Mesendoderm (in vitro differentiated cells): ENCODE measurements around the gene GABRG3.

Source experiments
- DNase-seq: peaks from one replicate; pipeline ENCODE4 v3.0.0; 2013
- H2AK5ac ChIP-seq: 2 replicates; pipeline ENCODE4 v1.6.1; 2013; ENCODE audit warnings: low read length, inconsistent platforms
- H2BK120ac ChIP-seq: 2 replicates; pipeline ENCODE4 v1.6.1; 2013; ENCODE audit warnings: low read depth, mild to moderate bottlenecking, low read length, moderate library complexity, mixed read lengths
- H2BK15ac ChIP-seq: replicated peaks from 2 replicates; pipeline ENCODE4 v1.6.1; 2013; ENCODE audit warnings: low read depth, mild to moderate bottlenecking, moderate library complexity
- H2BK5ac ChIP-seq: 2 replicates; pipeline ENCODE4 v1.6.1; 2013; ENCODE audit warnings: low read length, inconsistent platforms
- H3K18ac ChIP-seq: 2 replicates; pipeline ENCODE4 v1.6.1; 2013; ENCODE audit warnings: mild to moderate bottlenecking, low read length, mixed read lengths
- H3K23ac ChIP-seq: one replicate; pipeline ENCODE4 v1.6.1; 2013; ENCODE audit warnings: low read length
- H3K27ac ChIP-seq: 2 replicates; pipeline ENCODE4 v1.5.1; 2013; ENCODE audit warnings: low read depth, mild to moderate bottlenecking, inconsistent platforms, low read length, moderate library complexity
- H3K27me3 ChIP-seq: 2 replicates; pipeline ENCODE4 v1.6.1; 2013; ENCODE audit warnings: low read length, control low read depth, mild to moderate bottlenecking, inconsistent platforms; ENCODE audit not compliant: insufficient read depth, poor library complexity
- H3K36me3 ChIP-seq: 2 replicates; pipeline ENCODE4 v1.6.1; 2013; ENCODE audit warnings: low read length, inconsistent platforms; ENCODE audit not compliant: control insufficient read depth, insufficient read depth
- H3K4ac ChIP-seq: one replicate; pipeline ENCODE4 v1.6.1; 2013; ENCODE audit warnings: low read depth, mild to moderate bottlenecking, low read length, moderate library complexity
- H3K4me1 ChIP-seq: 2 replicates; pipeline ENCODE4 v1.6.1; 2013; ENCODE audit warnings: low read depth, low read length, inconsistent platforms; ENCODE audit not compliant: control insufficient read depth
- H3K4me2 ChIP-seq: 2 replicates; pipeline ENCODE4 v1.6.1; 2013; ENCODE audit warnings: low read length
- H3K4me3 ChIP-seq: 2 replicates; pipeline ENCODE4 v1.5.1; 2013; ENCODE audit warnings: mild to moderate bottlenecking, low read length
- H3K56ac ChIP-seq: one replicate; pipeline ENCODE4 v1.6.1; 2013; ENCODE audit warnings: low read length
- H3K79me1 ChIP-seq: 2 replicates; pipeline ENCODE4 v1.6.1; 2013; ENCODE audit warnings: low read length, inconsistent platforms
- H3K79me2 ChIP-seq: 2 replicates; pipeline ENCODE4 v1.6.1; 2013; ENCODE audit warnings: mild to moderate bottlenecking, low read length; ENCODE audit not compliant: control insufficient read depth, insufficient read depth
- H3K9ac ChIP-seq: 2 replicates; pipeline ENCODE4 v1.6.1; 2013; ENCODE audit warnings: low read length, inconsistent platforms
- H4K5ac ChIP-seq: one replicate; pipeline ENCODE4 v1.6.1; 2013; ENCODE audit warnings: low read length
- H4K8ac ChIP-seq: one replicate; pipeline ENCODE4 v1.6.1; 2013; ENCODE audit warnings: low read depth, mild to moderate bottlenecking, control low read depth, low read length, moderate library complexity
- WGBS: extraction: QIAGEN DNeasy Blood & Tissue Kit; methylation state at CpG from one replicate; pipeline ENCODE4 v1.1.7; 2013; ENCODE audit warnings: low lambda C conversion rate, missing lambda C conversion rate; ENCODE audit not compliant: insufficient coverage; ENCODE audit errors: extremely low coverage; 5-methylcytosine and 5-hydroxymethylcytosine counted together

GABRG3 gene

DNA sequence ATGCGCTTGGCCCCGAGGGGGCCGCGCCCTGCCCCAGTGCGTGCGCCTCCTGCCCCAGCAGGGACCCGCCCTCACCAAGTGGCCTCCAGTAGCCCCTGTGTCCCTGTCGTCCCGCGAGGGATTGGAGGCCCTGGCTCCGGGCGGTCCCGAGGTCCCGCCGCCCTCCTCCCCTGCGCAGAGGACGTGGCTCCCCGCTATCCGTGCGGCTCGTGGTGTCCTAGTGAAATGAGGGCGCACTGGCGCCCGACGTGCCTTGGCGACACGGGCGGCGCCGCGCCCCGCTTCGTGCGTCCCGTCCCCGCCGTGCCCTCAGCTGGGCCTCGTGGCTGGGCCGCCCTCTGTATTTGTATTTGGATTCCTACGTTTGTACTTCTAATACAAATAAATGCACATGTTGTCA, 570.6 kb downstream of the GABRG3 start:
- no peaks in the 10 kb centered on the region for H3K27me3 ChIP-seq
- H2BK15ac ChIP-seq = no peak overlapping the region
- no peak overlapping the region for H3K4me3 ChIP-seq
- no peak overlapping the region for H4K8ac ChIP-seq
- H3K4ac ChIP-seq = no peak overlapping the region
- H3K36me3 ChIP-seq = no peaks in the 10 kb centered on the region
- no peak overlapping the region for H2BK5ac ChIP-seq
- no peak overlapping the region for H3K9ac ChIP-seq
- H3K27ac ChIP-seq = no peak overlapping the region
- H3K4me2 ChIP-seq = no peak overlapping the region
- H2BK120ac ChIP-seq = no peak overlapping the region
- H3K56ac ChIP-seq = no peak overlapping the region
- no peak overlapping the region for H2AK5ac ChIP-seq
- H4K5ac ChIP-seq = no peak overlapping the region
- no CpG with 5 or more reads among the region's 40 CpGs for WGBS
- H3K4me1 ChIP-seq = no peaks in the 10 kb centered on the region
- no peak for DNase-seq
- H3K23ac ChIP-seq = no peak overlapping the region
- no peaks in the 10 kb centered on the region for H3K79me1 ChIP-seq
- no peaks in the 10 kb centered on the region for H3K79me2 ChIP-seq
- H3K18ac ChIP-seq = no peak overlapping the region

DNA sequence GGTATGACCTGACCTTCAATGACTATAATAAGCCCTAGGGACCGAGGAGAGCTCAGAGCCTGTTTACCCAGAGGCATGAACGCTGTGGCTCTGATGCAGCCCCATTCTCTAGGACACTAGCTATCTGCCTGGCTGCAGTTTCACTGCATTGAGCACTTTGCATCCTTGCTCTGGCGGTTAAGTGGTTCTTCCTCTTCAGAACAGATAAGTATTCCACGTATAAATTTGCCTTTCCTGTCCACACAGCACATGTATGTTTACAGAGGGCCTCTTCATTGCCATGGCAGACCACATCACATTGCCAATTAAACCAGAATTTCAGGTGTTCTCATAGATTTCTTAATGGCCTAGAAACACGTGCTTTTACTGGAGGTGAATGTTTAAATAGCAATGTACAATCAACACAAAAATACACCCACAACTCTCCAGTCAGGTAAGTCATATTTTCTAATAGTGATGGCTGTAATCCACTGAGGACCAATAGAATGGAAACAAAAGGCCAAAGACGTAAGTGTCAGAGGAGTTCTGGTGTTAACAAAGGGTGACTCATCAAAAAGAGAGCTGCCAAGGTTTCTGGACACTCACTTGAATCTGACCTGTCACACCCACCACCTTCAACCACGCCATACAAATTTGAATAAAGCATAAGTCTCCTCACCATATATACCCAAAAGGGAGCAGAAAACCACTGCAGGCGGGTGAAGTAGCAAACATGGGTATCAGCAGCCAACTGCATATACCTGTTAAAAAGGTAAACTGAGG, 574.7 kb downstream of the GABRG3 start:
- H3K4me2 ChIP-seq = no peak overlapping the region
- WGBS = no CpG with 5 or more reads among the region's 8 CpGs
- no peak overlapping the region for H4K8ac ChIP-seq
- H3K79me2 ChIP-seq = no peaks in the 10 kb centered on the region
- no peak overlapping the region for H3K56ac ChIP-seq
- no peak overlapping the region for H2BK15ac ChIP-seq
- no peak overlapping the region for H3K23ac ChIP-seq
- H2BK5ac ChIP-seq = no peak overlapping the region
- no peak for DNase-seq
- H3K36me3 ChIP-seq = no peaks in the 10 kb centered on the region
- H2AK5ac ChIP-seq = no peak overlapping the region
- H3K27me3 ChIP-seq = no peaks in the 10 kb centered on the region
- no peak overlapping the region for H3K18ac ChIP-seq
- no peaks in the 10 kb centered on the region for H3K4me1 ChIP-seq
- H3K4ac ChIP-seq = no peak overlapping the region
- no peak overlapping the region for H3K4me3 ChIP-seq
- no peak overlapping the region for H4K5ac ChIP-seq
- H3K27ac ChIP-seq = no peak overlapping the region
- H3K9ac ChIP-seq = no peak overlapping the region
- H2BK120ac ChIP-seq = no peak overlapping the region
- H3K79me1 ChIP-seq = no peaks in the 10 kb centered on the region

DNA sequence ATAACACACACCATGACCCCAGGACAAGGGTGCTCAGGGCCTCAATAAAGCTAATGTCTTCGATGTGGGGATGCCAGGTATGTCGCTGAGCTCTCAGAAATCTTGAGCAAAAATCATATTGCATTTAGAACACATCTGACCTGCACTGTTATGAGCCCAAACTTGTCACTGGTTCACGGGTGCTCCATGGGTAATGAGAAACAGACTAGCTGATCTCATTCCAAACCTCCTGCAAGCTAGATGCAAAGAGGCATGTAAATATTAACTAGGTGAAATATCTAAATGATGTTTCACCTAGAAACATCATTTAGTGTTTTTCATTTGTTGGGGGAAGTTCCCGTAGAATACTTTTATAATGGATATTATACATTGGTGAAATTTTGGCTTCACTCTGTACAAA, 578.8 kb downstream of the GABRG3 start:
- Histone ChIP-seq H3K4ac (no peak overlapping the region), H3K23ac (no peak overlapping the region), H4K8ac (no peak overlapping the region), H3K4me1 (no peaks in the 10 kb centered on the region), H3K27me3 (no peaks in the 10 kb centered on the region), H4K5ac (no peak overlapping the region), H3K79me1 (no peaks in the 10 kb centered on the region), H3K79me2 (no peaks in the 10 kb centered on the region), H3K9ac (no peak overlapping the region), H2BK5ac (no peak overlapping the region), H3K18ac (no peak overlapping the region), H3K4me3 (no peak overlapping the region), H2BK15ac (no peak overlapping the region), H3K56ac (no peak overlapping the region), H3K27ac (no peak overlapping the region), H3K4me2 (no peak overlapping the region), H3K36me3 (no peaks in the 10 kb centered on the region), H2BK120ac (no peak overlapping the region), H2AK5ac (no peak overlapping the region)
- DNase-seq = no peak
- WGBS = no CpG with 5 or more reads among the region's 4 CpGs

DNA sequence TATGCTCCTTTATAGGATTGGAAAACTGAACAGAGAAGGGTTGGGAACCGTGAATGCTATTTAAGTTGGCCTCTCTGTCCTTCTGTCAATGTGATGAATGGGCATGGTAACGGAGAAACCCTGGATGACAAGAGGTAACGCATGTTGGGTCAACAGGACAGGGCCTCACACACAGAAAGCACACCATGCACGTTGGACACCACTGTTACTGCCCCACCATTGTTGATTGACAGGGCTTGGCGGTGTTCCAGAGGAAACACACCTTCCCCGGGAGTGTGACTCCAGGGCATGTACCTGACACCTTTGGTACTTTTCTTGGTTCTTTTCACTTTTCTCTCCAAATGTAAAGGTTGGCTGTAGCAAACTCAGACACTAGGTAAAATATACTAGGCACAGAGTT, 579.7 kb downstream of the GABRG3 start:
- no CpG with 5 or more reads among the region's 6 CpGs for WGBS
- Histone ChIP-seq H3K79me2 (no peaks in the 10 kb centered on the region), H4K8ac (no peak overlapping the region), H2BK15ac (no peak overlapping the region), H3K4me2 (no peak overlapping the region), H2AK5ac (no peak overlapping the region), H4K5ac (no peak overlapping the region), H2BK5ac (no peak overlapping the region), H3K23ac (no peak overlapping the region), H3K4me1 (no peaks in the 10 kb centered on the region), H3K56ac (no peak overlapping the region), H3K4me3 (no peak overlapping the region), H3K27ac (no peak overlapping the region), H3K4ac (no peak overlapping the region), H3K79me1 (no peaks in the 10 kb centered on the region), H3K27me3 (no peaks in the 10 kb centered on the region), H2BK120ac (no peak overlapping the region), H3K18ac (no peak overlapping the region), H3K9ac (no peak overlapping the region), H3K36me3 (no peaks in the 10 kb centered on the region)
- no peak for DNase-seq

DNA sequence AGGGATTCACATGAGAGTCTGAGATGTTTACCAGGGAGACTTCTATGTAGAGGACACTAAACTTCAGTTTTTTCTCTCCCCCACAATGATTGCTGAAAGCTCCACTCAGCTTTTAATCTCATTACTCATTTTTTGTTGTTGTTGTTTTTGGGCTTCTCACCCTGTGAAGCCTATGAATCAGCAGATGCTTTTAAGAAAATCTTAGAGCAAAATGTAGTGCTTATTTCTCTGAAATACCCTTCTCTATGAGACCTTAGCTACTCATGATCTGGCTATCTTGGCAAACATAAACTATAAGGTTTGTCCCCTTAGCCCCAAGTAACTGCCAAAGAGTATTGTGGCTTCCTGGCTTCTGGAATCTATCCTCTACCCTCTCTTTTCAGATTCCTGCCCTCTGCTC, 590.8 kb downstream of the GABRG3 start:
- Histone ChIP-seq H3K36me3 (no peaks in the 10 kb centered on the region), H2BK15ac (no peak overlapping the region), H4K5ac (no peak overlapping the region), H2AK5ac (no peak overlapping the region), H3K4me3 (no peak overlapping the region), H3K4me1 (no peaks in the 10 kb centered on the region), H3K56ac (no peak overlapping the region), H2BK120ac (no peak overlapping the region), H3K9ac (no peak overlapping the region), H3K4ac (no peak overlapping the region), H3K23ac (no peak overlapping the region), H3K27ac (no peak overlapping the region), H2BK5ac (no peak overlapping the region), H3K18ac (no peak overlapping the region), H4K8ac (no peak overlapping the region), H3K4me2 (no peak overlapping the region), H3K79me1 (no peaks in the 10 kb centered on the region), H3K27me3 (no peaks in the 10 kb centered on the region), H3K79me2 (no peaks in the 10 kb centered on the region)
- no peak for DNase-seq

DNA sequence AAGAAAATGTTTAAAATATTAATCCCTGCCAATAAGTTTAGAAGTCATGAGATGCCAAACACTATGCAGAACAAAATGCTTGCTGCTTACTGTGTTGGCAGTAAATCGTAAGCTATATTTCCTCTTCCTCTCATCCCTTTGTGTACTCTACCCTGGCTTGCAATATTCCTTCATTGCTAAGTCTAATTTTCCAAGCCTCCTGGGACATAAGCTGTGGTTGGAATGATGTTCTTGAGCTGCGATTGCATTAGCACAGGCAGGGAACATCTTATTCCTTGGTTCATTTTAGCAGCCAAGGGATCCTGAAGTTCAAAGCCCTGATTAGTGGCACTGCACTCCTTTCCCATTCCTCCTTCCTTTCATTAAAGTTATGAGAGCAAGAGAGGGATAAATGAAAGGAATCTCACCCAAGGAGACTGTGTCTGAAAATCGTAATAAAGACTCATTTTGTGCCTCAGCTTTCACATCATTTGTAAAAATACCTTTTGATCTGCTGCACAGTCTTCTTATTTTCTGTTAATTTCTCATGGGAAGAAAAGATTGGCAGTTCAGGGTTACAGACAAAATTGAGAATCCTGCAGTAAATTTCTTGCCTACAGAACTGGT, 592.9 kb downstream of the GABRG3 start:
- Histone ChIP-seq H3K79me1 (no peaks in the 10 kb centered on the region), H2BK120ac (no peak overlapping the region), H3K27me3 (no peaks in the 10 kb centered on the region), H3K36me3 (no peaks in the 10 kb centered on the region), H4K8ac (no peak overlapping the region), H3K79me2 (no peaks in the 10 kb centered on the region), H3K18ac (no peak overlapping the region), H3K4me3 (no peak overlapping the region), H2BK5ac (no peak overlapping the region), H3K23ac (no peak overlapping the region), H3K4ac (no peak overlapping the region), H2BK15ac (no peak overlapping the region), H2AK5ac (no peak overlapping the region), H3K56ac (no peak overlapping the region), H3K4me1 (no peaks in the 10 kb centered on the region), H3K27ac (no peak overlapping the region), H3K9ac (no peak overlapping the region), H4K5ac (no peak overlapping the region), H3K4me2 (no peak overlapping the region)
- DNase-seq = no peak
- no CpG with 5 or more reads among the region's 3 CpGs for WGBS
